Measurements from ENCODE around the gene GZMB.

GRCh38 chr14:24633353-24633752, 637 bp downstream of the GZMB start:
- TF ChIP-seq CTCF (IDR thresholded peaks at IDR 0.05; ENCODE audit: extremely low read depth in 1 of 2, insufficient read depth in 1 of 2, low read depth in 1 of 2, low read length in 2 of 2) (no peak), EZH2 (IDR thresholded peaks at IDR 0.05; ENCODE audit: borderline replicate concordance, low read depth, low read length, severe bottlenecking) (no peak), POLR2AphosphoS5 (IDR thresholded peaks at IDR 0.05; ENCODE audit: insufficient read depth, low read depth, low read length) (no peak), POLR2A (IDR thresholded peaks at IDR 0.05; ENCODE audit: low read depth, low read length) (no peak)
